ENCODE results near the gene PIP4K2C. TPM values are rescaled to one million over a fixed set of nuclear protein-coding genes. Genes with fewer than 3 reads are reported as not detected.

Gene PIP4K2C
- total RNA-seq, 2 donors from 2014 or later, result 28.9 to 32.2 TPM

GRCh38 chr12:57619434-57620244, 28.6 kb downstream of the PIP4K2C start:
- Mint-ChIP-seq H3K27ac (no peak overlapping the region), H3K27me3 (peaks cover 96% of the 10 kb centered on the region), H3K4me3 (peak overlapping the region; percentile 68), H3K36me3 (ENCODE audit: low read depth) (peaks cover 14% of the 10 kb centered on the region), H3K4me1 (peaks cover 29% of the 10 kb centered on the region)
- DNase-seq, result peak in 1 of 3 donors; percentile 18
- H3K9me3 ChIP-seq (ENCODE audit: control insufficient read depth, low read length, poor library complexity, severe bottlenecking), result no peaks in the 10 kb centered on the region
- ATAC-seq, result peak; percentile 71

GRCh38 chr12:57620245-57620935, 29.4 kb downstream of the PIP4K2C start:
- Mint-ChIP-seq H3K36me3 (ENCODE audit: low read depth) (peaks cover 18% of the 10 kb centered on the region), H3K4me3 (peak overlapping the region; percentile 92), H3K27ac (no peak overlapping the region), H3K27me3 (peaks cover 96% of the 10 kb centered on the region), H3K4me1 (peaks cover 29% of the 10 kb centered on the region)
- no peak for ATAC-seq
- no peak for DNase-seq
- H3K9me3 ChIP-seq (ENCODE audit: control insufficient read depth, low read length, poor library complexity, severe bottlenecking), result no peaks in the 10 kb centered on the region

DNA sequence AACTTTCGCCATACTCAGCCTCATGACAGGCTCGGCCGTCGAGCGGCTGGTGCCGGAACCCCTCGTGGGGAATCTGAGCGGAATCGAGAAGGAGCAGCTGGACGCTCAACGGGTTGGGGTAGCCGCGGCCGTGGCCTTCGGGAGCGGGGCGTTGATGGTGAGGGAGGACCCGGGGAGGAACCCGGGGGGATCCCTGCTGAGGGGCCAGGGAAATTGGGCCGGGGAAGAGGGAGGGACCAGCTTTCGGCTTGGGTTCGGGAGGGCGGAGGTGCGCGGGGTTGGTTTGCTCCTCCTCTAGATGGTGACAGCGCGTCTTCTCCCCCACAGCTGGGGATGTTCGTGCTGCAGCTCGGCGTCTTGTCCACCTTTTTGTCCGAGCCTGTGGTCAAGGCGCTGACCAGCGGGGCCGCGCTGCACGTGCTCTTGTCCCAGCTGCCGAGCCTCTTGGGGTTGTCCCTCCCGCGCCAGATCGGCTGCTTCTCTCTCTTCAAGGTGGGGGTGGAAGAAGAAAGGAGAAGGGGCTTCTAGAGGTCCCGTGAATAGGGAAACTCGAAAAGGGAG, 30.0 kb downstream of the PIP4K2C start:
- Mint-ChIP-seq H3K4me1 (peaks cover 29% of the 10 kb centered on the region), H3K36me3 (ENCODE audit: low read depth) (peaks cover 16% of the 10 kb centered on the region), H3K4me3 (peak overlapping the region; percentile 92), H3K27ac (no peak overlapping the region), H3K27me3 (peaks cover 96% of the 10 kb centered on the region)
- no peak for ATAC-seq
- no peak for DNase-seq
- H3K9me3 ChIP-seq (ENCODE audit: control insufficient read depth, low read length, poor library complexity, severe bottlenecking), result no peaks in the 10 kb centered on the region

DNA sequence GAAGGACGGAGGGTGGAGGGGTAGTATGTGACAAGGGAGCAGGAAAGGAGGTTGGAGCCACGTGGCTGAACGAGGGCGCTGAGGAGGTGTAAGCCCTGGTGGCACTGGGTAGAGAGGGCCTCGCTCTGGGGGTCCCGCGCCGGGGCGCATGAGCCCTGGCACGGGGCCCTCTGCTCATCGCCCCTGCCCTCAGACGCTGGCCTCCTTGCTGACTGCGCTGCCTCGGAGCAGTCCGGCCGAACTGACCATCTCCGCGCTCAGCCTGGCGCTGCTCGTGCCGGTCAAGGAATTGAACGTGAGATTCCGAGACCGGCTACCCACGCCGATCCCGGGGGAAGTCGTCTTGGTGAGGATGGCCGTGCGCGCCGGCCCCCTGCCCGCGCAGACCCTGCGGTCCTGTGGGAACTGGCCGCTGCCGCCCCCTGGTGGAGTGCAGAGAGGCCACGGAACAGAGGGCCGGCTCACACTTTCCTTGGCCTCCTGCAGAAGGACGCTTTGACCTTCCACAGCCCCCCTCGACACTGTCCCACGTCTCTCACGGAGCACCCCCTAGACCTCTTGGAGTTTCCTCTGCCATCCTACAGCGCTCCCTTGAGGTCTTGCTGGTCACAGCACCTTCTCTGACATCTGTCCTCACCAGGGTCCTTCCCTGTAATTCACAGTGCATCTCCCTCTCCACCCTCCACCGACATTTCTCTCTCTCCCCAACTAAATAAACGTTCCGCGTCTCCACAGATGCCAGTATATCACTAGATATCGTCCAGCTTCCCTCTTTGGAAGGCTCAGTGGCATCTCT, 30.7 kb downstream of the PIP4K2C start:
- Mint-ChIP-seq H3K27me3 (peaks cover 96% of the 10 kb centered on the region), H3K4me3 (peak overlapping the region; percentile 92), H3K4me1 (peaks cover 29% of the 10 kb centered on the region), H3K27ac (no peak overlapping the region), H3K36me3 (ENCODE audit: low read depth) (peaks cover 16% of the 10 kb centered on the region)
- H3K9me3 ChIP-seq (ENCODE audit: control insufficient read depth, low read length, poor library complexity, severe bottlenecking), result no peaks in the 10 kb centered on the region
- ATAC-seq, result peak; percentile 69
- peak; percentile 39 to 54 (median 45) for DNase-seq

DNA sequence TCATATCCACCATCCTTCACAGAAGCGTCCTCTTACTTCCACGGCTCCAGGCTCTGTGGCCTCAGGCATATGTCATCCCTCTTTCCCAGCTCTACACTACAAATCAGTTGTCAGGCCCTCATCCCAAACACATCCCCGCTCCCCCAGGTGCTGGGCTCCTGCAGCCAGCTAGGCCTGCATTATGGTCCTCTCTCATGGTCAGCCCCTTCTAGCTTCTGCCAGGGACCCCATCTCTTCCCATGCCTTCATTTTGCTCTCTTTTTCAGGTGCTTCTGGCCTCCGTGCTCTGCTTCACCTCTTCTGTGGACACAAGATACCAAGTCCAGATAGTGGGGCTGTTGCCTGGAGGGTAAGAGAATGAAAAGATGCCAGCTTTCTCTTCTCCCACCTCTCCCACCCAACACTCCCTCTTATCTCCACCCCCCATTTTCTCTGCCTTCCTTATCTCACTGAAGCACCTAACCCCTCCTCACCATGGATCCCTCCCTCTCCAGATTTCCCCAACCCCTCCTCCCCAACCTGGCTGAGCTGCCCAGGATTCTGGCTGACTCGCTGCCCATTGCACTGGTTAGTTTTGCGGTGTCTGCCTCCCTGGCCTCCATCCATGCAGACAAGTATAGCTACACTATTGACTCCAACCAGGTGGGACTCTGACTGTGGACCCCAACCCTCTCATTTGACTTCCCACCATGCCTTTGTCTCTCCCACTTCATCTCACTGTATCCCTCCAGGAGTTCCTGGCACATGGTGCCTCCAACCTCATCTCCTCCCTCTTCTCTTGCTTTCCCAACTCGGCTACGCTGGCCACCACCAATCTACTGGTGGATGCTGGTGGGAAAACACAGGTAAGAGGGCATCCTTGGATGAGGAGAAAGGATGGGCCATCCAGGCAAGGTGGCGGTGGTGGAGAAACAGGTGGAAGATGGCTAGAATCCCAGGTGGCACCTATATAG, 31.6 kb downstream of the PIP4K2C start:
- Mint-ChIP-seq H3K36me3 (ENCODE audit: low read depth) (peaks cover 16% of the 10 kb centered on the region), H3K4me1 (peaks cover 33% of the 10 kb centered on the region), H3K27ac (no peak overlapping the region), H3K4me3 (peak overlapping the region; percentile 92), H3K27me3 (peaks cover 93% of the 10 kb centered on the region)
- no peak for DNase-seq
- H3K9me3 ChIP-seq (ENCODE audit: control insufficient read depth, low read length, poor library complexity, severe bottlenecking), result no peaks in the 10 kb centered on the region
- no peak for ATAC-seq

- Mint-ChIP-seq H3K27me3 (peaks cover 92% of the 10 kb centered on the region), H3K4me3 (no peak overlapping the region), H3K27ac (no peak overlapping the region), H3K4me1 (peaks cover 36% of the 10 kb centered on the region), H3K36me3 (ENCODE audit: low read depth) (peaks cover 16% of the 10 kb centered on the region)
- no peaks in the 10 kb centered on the region for H3K9me3 ChIP-seq (ENCODE audit: control insufficient read depth, low read length, poor library complexity, severe bottlenecking)
- no peak for ATAC-seq
- DNase-seq, result no peak
Observed at GRCh38 chr12:57623385-57623784, 32.4 kb downstream of the PIP4K2C start.

DNA sequence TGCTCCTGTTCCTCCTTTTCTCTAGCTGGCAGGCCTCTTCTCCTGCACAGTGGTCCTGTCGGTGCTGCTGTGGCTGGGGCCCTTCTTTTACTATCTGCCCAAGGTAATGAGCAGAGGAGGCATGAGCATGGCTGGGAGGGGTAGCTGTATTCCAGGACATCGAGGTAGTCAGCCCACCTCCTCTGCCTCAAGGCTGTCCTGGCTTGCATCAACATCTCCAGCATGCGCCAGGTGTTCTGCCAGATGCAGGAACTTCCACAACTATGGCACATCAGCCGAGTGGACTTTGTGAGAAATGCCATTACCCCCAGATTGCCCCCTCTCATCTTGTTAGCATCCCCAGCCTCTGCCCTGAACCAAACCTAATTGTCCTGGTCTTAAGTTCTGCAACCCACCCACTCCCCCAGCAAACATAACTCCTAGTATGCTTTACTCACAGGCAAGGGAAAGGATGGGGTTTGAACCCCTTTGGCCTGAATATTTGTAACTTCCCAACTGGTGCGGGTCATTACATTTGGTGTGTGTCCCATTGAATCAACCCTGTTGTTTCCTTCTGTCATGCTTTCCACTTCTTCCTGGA, 32.9 kb downstream of the PIP4K2C start:
- H3K27ac Mint-ChIP-seq, result no peak overlapping the region
- H3K27me3 Mint-ChIP-seq, result peaks cover 92% of the 10 kb centered on the region
- H3K9me3 ChIP-seq (ENCODE audit: control insufficient read depth, low read length, poor library complexity, severe bottlenecking), result no peaks in the 10 kb centered on the region
- DNase-seq (no peak), ATAC-seq (no peak)
- no peak overlapping the region for H3K4me3 Mint-ChIP-seq
- peaks cover 16% of the 10 kb centered on the region for H3K36me3 Mint-ChIP-seq (ENCODE audit: low read depth)
- H3K4me1 Mint-ChIP-seq, result peaks cover 36% of the 10 kb centered on the region

DNA sequence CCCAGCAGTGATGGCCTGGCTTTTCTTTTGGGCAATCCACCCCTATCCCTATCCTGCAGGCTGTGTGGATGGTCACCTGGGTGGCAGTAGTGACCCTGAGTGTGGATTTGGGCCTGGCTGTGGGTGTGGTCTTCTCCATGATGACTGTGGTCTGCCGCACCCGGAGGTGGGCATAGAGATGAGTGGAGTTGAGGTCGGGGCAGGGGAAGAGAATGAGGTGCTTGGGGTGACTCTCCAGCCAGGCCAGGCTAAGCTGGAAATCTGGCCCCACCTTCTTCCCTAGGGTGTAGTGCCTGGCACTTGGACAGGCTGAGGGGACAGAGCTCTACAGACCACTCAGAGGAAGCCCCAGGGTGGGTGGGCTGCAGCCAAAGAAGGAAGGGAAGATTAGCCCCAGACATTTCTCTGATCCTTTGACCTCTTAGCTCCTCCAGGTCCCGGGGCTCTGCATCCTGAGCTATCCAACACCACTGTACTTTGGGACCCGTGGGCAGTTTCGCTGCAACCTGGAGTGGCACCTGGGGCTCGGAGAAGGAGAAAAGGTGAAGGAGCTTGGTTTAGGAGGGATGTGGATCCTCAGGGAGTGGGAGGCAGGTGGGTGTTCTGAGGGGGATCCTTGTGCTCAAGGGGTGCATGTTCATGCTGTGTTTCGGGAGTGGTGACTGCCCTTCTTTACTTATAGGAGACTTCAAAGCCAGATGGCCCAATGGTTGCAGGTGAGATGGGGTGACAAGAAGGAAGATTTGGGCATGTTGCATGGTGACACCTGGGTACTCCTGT, 33.6 kb downstream of the PIP4K2C start:
- Mint-ChIP-seq H3K27ac (no peak overlapping the region), H3K4me1 (peaks cover 34% of the 10 kb centered on the region), H3K27me3 (peaks cover 93% of the 10 kb centered on the region), H3K4me3 (peak overlapping the region; percentile 41), H3K36me3 (ENCODE audit: low read depth) (peaks cover 19% of the 10 kb centered on the region)
- ATAC-seq (no peak), DNase-seq (no peak)
- no peaks in the 10 kb centered on the region for H3K9me3 ChIP-seq (ENCODE audit: control insufficient read depth, low read length, poor library complexity, severe bottlenecking)

- H3K9me3 ChIP-seq (ENCODE audit: control insufficient read depth, low read length, poor library complexity, severe bottlenecking), result no peaks in the 10 kb centered on the region
- Mint-ChIP-seq H3K27ac (no peak overlapping the region), H3K27me3 (peaks cover 95% of the 10 kb centered on the region), H3K4me3 (no peak overlapping the region), H3K36me3 (ENCODE audit: low read depth) (peaks cover 19% of the 10 kb centered on the region), H3K4me1 (peaks cover 30% of the 10 kb centered on the region)
- DNase-seq (no peak), ATAC-seq (no peak)
Observed at GRCh38 chr12:57625261-57626032, 34.5 kb downstream of the PIP4K2C start.

GRCh38 chr12:57626111-57626920, 35.3 kb downstream of the PIP4K2C start:
- H3K9me3 ChIP-seq (ENCODE audit: control insufficient read depth, low read length, poor library complexity, severe bottlenecking), result no peaks in the 10 kb centered on the region
- DNase-seq (no peak), ATAC-seq (no peak)
- Mint-ChIP-seq H3K36me3 (ENCODE audit: low read depth) (peaks cover 19% of the 10 kb centered on the region), H3K4me1 (peaks cover 22% of the 10 kb centered on the region), H3K27me3 (peaks cover 95% of the 10 kb centered on the region), H3K4me3 (peak overlapping the region; percentile 28), H3K27ac (no peak overlapping the region)

Data from T-helper 17 cell (primary cell).